GM15510 (cell line): ENCODE measurements around the gene HRH1.

Source experiments
- POLR2A ChIP-seq: IDR thresholded peaks from 3 replicates; pipeline ENCODE4 v1.6.1; 2011; ENCODE audit warnings: borderline replicate concordance; ENCODE audit not compliant: insufficient read length; ENCODE audit errors: extremely low read depth

The HRH1 gene

DNA sequence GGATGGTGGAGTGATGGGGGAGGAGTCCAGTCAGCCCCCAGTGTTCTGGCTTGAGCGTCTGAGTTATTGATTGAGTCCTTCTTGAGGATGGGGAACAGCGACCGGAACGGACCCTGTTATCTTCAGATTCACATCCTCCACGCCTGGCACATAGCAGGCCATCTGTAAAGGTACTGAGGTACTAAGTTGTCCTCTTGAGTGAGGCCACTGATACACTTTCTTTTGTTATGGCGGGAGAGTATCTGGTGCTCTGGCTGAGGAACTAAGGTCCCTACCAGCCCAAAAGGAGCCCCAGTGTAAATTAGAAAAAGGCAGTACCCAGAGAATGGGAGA lies 16.7 kb upstream of the HRH1 start:
- no peak for TF ChIP-seq POLR2A

DNA sequence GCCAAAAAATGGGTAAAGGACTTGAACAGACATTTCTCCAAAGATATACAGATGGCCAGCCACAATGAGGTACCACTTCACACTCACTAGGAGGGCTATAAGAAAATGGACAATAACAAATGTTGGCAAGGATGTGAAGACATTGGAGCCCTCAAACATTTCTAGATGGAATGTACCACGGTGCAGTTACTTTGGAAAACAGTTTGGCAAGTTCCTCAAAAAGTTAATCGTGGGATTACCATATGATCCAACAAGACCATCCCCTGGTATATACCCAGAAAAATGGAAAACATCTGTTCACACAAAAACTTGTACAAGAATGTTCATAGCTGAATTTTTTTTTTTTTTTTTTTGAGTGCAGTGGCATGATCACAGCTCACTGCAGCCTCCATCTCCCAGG lies 15.9 kb upstream of the HRH1 start:
- TF ChIP-seq POLR2A, result no peak

GRCh38 chr3:11140030-11140712 lies 14.1 kb upstream of the HRH1 start:
- TF ChIP-seq POLR2A, result no peak

DNA sequence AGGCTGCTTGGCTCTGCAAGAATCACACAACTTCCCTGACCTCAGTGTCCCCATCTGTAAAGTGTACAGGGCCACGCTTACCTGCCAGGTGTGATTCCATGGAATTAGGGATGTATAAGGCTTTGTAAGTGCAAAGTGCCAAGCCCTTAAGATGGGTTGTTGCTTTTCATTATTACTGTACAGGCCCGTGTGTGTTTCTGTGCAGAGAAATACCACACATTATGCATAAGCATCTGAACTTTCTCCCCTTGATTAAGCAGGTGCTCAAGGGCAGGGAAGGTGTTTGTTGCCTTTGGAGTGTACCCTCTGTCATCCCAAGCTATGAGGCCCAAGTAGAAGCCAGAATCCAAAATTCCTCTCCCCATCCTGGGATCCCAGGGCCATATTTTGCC lies 13.6 kb upstream of the HRH1 start:
- TF ChIP-seq POLR2A, result no peak

GRCh38 chr3:11143476-11143875 lies 10.8 kb upstream of the HRH1 start:
- no peak for TF ChIP-seq POLR2A

DNA sequence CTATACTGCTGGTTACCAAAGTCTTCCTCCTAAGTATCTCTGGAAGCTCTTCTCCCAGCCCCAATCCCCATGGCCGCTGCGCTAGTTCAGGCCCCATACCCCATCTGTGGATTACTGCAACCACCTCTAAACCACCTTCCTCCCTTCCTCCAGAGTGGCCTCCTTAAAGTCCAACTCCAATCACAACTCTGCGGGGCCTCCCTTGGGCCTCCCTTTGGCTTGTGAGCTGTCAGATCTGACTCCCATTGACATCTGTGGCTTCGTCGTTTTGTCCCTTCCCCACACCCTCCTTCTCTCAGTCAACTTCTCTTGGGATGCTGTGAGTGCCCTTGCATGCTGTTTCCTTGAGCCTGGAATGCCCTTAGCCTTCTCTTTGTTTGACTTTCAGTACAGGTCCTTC lies 9.3 kb upstream of the HRH1 start:
- no peak for TF ChIP-seq POLR2A

GRCh38 chr3:11145888-11146287 lies 8.4 kb upstream of the HRH1 start:
- TF ChIP-seq POLR2A, result no peak

DNA sequence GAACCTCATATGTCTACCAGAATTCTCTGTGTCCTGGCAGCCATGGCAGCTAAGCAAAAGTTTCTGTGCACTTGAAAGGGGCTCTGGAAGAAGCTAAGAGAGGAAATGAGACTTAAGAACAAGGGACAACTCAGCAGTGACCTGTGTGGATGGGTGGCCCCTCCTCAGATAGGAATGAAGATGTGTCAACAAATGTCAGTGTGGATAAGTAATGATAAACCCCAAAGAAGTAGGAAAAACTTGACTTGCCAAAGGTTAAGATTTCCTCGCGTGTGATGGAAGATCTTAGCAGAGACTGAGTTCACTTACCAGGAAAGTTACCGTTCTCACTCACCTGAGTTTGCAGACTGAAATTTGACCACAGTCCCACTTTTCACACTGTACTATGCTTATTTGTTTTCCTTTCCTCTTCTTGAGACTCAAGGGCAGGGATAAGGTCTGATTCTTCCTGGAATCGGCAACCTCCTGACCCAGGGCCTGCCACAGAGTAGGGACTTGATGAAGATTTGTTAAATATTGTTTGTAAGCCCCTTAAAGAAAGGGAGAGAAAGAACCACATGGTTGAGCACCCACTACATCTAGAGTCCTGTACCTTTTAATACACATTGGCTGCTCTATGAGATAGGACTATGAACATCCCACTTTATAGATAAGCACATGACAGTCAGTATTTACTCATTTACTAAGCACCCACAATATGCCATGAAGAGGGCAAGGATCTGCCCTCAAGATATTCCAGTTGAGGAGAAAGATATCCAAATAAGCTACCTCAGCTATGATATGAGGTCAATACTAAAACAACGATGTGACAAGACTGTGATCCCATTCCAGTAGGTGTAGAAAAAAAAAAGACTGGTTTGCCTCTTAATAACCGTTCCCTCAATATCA lies 7.3 kb upstream of the HRH1 start:
- no peak for TF ChIP-seq POLR2A

- TF ChIP-seq POLR2A, result no peak
These were observed 4.0 kb upstream of the HRH1 start for GRCh38 chr3:11150256-11150655.

DNA sequence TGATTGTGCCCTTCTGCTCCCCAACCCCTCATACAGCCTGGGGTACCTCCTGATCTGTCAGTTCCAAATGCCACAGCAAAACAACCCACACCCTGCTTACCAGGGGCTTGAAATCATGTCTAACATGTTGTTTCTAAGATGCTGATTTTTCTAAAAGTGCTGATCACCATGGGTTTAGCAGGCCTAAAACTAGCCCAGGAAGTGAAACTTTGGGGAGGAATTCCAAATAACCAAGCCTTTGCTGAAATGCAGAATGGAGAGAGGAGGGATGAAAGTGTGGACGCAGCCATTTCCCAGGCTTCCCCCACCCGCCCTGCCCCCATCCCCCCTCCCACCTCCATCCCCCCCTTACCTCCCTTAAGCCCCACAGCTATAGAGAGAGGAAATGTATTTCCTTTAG lies 2.0 kb upstream of the HRH1 start:
- no peak for TF ChIP-seq POLR2A

DNA sequence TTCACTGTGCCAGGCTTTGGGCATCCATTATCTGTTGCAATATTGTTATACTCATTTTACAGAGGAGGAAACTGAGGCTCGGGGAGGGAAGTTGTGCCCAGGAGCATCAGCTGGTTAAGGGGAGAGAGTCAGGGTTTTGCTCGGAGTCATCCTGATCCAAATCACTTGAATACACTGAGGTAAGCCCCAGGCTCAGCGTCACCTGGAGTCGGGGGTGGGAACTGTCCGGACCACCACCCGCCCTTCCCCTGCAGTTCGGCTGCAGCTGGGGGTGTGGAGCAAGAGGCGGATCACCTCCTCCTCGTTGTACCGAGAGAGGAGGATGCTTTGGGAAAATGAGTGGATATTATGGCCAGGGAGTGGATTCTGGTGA lies 646 bp downstream of the HRH1 start:
- no peak for TF ChIP-seq POLR2A

DNA sequence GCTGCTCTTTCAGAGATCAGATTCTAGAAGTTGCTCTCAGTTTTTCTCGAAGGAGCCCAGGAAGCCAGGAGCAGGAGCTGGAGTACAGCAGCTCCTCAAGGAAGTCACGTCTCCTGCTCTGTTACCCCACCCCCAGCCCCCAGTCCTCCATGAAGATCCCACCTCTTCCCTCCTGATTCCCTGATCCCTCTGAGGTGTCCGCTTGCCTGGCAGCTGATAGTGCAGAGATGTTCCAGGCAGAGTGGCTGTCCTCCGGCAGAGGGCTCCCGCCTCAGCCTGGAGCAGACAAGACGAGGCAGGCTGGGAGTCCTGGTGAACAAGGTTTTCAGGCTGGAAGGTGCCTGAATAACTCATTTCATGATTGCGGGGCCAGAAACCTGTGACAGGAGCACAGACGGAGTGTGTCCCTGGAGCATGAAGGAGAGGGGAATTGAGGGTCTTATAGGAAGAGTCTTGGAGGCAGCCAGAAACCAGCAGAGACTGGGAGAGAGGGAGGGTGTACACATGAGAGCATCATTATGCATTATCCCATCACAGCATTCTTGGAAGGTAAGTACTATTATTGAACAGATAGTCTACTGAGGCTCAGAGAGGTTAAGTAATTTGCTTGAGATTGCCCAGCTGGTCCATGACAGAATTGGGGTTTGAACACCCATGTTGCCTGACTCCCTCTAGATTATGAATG lies 1.2 kb downstream of the HRH1 start:
- TF ChIP-seq POLR2A, result no peak

DNA sequence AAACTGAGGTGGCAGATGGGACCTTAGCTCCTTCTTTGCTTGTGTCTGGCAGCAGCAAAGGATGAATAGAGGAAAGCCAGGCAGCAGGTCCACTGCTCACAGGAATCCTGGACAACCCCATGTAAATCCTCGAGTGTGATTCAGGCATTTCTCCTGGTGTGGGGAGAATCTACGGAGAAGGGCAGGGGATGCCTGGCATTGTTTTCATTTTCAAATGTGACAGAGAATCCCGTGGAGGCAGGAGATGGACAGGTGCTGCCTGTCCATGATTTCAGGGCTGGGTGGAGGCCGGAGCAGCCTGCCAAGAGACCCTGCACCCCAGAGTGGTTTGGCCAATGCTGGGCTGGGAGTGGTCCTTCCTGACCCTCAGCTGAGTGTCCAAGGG lies 1.7 kb downstream of the HRH1 start:
- TF ChIP-seq POLR2A, result no peak

DNA sequence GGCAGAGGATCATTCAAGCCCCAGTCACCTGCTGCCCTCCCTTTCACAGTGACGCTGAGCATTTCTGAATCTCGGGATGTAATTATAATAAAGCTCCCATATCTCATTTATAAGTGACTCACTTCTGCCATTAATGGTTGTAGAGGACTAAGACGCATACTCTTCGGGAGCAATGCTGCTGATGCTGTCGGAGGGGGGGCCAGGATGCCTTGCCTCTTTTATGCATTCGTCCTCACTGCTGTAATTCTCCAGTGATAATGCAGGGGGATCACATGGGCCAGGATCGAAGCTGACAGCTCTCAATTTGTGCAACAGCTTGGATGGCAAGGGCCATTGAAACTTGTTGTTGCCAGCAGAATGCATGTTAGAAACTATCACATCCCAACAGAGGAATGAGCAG lies 3.1 kb downstream of the HRH1 start:
- no peak for TF ChIP-seq POLR2A

- TF ChIP-seq POLR2A, result no peak
These were observed 5.2 kb downstream of the HRH1 start for GRCh38 chr3:11159421-11159904.

DNA sequence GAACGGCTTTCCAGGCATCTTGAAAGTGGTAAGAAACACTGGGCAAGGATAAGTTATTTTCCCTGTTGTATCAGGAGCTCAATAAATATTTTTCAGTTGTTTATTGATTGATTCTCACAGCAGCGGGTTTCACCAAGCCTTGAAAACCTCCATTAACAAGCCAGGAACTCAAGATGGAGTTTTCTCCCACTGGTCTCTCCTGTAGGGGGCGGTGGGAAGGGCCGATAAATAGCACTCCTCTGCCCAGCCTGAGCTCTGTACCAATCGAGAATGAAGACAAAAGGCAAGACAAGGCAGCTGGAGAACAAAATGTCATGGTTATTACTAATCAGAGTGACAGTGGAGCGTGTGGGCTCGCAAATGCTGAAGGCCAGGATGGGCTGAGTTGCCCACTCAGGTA lies 7.4 kb downstream of the HRH1 start:
- TF ChIP-seq POLR2A, result no peak

DNA sequence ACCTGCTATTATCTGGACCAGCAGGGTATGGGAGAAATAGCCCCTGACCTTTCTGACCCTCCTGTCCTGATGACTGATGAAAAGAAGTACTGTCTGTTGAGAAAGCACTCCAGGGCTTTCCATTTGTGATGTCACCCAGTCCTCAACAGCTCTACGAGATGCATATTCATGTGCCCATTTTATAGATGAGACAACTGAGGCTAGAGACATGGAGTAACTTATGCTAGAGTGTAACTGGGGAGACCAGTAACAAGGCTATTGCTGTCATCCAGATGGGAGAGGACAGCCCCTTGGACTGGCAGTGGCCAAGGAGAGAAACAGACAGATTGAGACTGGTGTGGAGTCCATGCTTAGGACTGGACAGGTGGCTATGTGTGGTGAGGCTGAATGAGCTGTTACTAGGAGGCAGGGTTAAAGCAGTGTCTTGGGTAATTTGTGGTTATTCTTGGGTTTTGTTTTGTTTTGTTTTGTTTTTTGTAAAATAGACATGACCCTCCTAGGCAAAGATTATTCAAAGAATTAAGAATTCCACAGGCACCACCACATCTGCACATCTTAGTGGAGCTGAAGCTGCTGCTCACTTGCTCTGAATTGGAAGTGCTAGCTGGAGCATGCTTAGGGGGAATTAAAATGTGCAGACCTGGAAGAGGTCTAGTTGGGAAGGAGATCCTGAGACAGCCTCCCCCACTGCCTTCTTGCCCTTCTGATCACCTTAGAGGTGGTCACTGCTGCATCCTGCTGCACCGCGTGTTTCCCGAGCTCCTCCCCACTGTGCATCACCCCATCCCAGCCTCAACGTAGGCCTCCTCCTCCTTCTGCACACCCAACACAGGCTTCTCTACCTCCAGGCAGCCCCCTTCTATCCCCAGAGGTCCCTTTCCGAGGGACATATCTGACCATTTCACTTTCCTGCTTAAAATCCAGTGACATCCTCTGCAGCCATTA lies 8.4 kb downstream of the HRH1 start:
- TF ChIP-seq POLR2A, result no peak
